NCI-H345 treated with DMSO at 0.1 percent for 48 hours (cell line): ENCODE measurements around the gene CAND2.
A peak's percentile ranks its signal among the peaks of the same experiment; 100 is the strongest.
"Not testable (repeated sequence)": the region's sequence is repeated elsewhere in the genome, so short reads cannot be mapped to it uniquely, and the experiment has no call there.

Source experiments
- DNase-seq: peaks from one replicate; lab custom pipeline; 2025; ENCODE audit not compliant: unreplicated experiment; lab: John Stamatoyannopoulos, UW

CAND2 gene

GRCh38 chr3:12829886-12830784 lies 33.7 kb downstream of the CAND2 start:
- DNase-seq, result no peak

GRCh38 chr3:12830785-12831156 lies 34.3 kb downstream of the CAND2 start:
- no peak for DNase-seq

- no peak for DNase-seq
Measured at GRCh38 chr3:12831301-12831866, 34.9 kb downstream of the CAND2 start.

GRCh38 chr3:12832350-12833221 lies 36.1 kb downstream of the CAND2 start:
- no peak for DNase-seq

DNA sequence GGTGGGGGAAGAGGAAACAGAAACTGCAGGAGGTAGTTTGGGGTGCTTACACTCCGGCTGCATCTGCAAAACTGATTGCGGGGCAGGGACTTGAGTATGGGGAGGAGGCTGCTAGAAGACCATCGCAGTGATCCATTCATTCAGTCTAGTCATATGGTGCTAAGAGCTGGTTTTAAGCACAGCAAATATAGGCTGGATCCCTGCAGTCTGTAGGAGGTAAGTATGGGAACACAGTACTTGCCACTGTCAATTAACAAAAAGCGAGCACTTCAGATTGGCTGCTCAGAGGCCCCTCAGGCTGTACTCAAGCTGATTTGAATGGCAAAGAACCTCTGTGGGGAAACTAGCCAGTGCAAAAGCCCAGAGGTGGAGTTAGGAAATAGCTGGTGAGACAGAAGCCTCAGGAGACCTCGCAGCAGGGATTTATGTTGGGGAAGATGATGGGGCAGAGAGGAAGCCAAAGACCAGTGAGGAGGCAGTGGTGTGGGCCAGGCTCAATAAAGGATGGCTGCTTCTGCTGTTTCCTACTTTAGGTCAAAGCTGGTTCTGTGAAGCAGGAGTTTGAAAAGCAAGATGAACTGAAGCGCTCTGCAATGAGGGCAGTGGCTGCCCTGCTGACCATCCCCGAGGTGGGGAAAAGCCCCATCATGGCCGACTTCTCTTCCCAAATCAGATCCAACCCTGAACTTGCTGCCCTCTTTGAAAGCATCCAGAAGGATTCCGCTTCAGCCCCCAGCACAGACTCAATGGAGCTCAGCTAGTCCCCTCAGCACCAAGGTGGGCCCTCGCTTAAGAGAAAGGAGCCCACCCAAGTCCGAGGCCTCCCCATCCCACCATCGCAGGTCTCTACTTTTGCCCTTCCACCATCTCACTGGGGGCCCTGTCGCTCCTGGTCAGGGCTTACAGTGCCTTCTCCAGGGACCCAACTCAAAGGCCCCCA lies 37.0 kb downstream of the CAND2 start:
- DNase-seq, result peak; percentile 45

- no peak for DNase-seq
Measured at GRCh38 chr3:12835052-12835665, 38.7 kb downstream of the CAND2 start.

GRCh38 chr3:12837295-12837986 lies 41.0 kb downstream of the CAND2 start:
- DNase-seq, result no peak

GRCh38 chr3:12838179-12838965 lies 41.9 kb downstream of the CAND2 start:
- no peak for DNase-seq

DNA sequence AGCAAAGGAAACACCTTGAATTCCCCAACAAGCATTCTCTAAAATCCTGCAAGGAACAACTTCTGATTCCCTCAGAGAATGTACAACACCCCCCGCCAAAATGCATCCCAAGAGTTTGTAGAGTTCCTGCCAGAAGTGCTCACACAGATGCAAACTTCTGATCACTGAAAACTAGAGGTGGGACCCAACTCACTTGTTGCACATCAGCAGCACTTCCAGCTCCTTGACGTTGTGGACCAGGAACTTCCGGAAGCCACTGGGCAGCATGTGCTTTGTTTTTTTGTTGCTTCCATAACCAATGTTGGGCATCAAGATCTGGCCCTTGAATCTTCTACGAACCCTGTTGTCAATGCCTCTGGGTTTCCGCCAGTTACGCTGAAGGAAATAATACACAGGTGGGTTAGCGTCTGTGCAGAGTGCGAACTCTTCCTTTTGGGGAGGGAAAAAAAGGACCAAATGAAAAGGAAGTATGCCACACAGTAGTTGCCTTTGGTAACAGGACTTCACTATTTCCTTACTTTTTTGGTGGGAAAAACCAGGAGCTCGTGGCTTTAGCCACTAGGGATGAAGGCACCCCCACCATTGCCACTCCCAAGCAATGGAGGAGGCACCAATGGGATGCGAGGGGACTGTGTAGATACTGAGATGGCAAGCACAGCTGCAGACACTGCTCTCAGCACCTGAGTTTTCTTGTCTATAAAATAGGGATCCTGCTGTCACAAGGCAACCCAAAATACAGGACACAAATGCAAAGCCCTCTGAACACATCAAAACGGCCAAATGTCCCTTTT lies 42.9 kb downstream of the CAND2 start:
- DNase-seq, result no peak

DNA sequence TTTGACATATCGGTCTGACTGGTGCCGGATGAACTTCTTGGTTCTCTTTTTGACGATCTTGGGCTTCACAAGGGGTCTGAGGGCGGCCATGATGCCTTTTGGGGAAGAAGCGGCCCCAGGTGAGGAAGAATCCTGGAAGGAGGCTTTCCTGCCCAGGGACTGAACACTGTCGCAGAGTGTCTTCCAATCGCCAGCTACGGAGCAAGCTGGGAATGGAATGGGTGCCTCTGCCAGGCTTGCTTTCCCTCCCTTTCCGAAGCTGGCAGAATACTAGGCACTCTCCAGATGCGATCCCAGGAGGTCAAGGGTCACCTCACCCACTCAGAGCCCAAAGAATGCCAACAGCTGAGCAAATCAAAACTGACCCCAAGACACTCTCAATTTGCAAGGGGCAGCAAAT lies 43.7 kb downstream of the CAND2 start:
- not testable (repeated sequence) for DNase-seq

DNA sequence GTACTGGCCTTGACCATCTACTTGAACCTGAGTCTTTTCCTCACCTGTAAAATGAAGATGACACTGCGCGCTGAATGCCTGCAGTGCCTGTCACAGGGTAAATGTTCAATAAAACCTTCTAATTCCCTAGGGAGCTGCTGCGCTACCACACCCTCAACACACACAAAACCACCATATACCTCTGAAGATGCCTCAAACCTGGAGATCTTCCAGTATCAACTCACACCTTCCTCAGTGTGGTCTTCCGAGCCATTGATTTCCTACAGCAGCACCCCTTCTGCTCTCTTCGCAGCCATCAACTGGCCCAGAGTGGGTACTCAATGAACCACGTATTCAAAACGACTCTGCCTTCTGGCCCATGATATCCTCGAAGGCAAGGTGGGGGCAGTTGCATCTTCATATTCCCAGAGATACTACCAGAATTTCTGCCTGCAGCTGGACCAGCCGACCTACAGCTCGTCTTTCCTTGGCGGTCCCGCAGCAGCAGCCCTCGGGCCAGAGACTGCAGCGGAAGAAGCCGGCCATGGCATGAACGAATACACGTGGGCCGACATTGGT lies 44.2 kb downstream of the CAND2 start:
- DNase-seq, result no peak

GRCh38 chr3:12841149-12841969 lies 44.9 kb downstream of the CAND2 start, which contains the start of gene RPL32:
TSS of gene RPL32 (minus strand) at chr3:12841565. CDS start at chr3:12840237, 1,328 bp downstream.
- DNase-seq, result peak; percentile 84

DNA sequence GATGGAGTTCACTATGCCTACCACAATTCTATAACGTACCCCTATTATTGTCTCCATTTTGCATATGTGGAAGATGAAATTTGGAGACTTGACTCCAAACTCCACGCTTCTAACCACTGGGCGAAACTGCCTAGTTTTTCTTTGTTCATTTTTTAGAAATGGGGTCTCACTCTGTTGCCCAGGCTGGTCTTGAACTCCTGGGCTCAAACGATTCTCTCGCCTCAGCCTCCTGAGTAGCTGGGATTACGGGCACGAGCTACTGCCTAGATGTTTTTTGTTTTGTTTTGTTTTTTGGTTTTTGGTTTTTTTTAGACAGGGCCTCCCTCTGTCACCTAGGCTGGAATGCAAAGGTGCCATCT lies 45.5 kb downstream of the CAND2 start:
- no peak for DNase-seq

DNA sequence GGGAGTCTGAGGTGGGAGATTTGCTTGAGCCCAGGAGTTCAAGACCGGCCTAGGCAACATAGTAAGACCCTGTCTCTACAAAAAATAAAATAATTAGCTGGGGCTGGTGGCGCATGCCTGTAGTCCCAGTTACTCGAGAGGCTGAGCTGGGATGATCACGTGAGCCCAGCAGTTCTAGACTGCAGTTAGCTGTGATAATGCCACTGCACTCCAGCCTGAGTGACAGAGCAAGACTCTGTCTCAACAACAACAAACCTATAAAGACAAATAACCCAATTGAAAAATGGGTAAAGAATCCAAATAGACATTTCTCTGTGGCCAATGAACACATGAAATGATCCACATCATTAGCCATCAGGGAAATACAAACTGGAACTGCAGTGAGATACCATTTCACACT lies 46.0 kb downstream of the CAND2 start:
- no peak for DNase-seq

GRCh38 chr3:12845811-12846210 lies 49.3 kb downstream of the CAND2 start:
- DNase-seq, result no peak

DNA sequence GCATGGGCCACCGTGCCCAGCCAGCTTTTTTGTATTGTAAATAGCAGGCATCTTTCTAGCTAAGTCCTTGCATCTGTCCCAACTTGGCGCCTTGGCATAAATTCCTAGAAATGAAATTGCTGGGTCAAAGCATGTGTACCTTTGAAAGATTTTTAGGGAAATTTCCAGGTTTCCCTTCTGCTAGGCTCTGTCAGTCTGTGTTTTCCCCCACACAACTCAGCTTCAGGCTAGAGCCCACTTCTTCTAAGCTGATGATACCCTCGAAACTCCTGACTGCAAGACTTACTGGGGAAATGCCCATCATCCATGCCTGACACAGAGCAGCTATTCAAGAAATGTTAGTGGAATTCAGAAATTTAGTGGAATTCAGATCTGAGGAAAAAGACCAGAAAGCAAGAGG lies 55.7 kb downstream of the CAND2 start:
- DNase-seq, result no peak

GRCh38 chr3:12853847-12854246 lies 57.4 kb downstream of the CAND2 start:
- not testable (repeated sequence) for DNase-seq
